ENCODE measurements around the gene A4GALT. TPM values are rescaled to one million over a fixed set of nuclear protein-coding genes. Genes with fewer than 3 reads are reported as not detected.

Gene A4GALT
- total RNA-seq, 2 donors from 2014 or later: 34.7 to 40.0 TPM

DNA sequence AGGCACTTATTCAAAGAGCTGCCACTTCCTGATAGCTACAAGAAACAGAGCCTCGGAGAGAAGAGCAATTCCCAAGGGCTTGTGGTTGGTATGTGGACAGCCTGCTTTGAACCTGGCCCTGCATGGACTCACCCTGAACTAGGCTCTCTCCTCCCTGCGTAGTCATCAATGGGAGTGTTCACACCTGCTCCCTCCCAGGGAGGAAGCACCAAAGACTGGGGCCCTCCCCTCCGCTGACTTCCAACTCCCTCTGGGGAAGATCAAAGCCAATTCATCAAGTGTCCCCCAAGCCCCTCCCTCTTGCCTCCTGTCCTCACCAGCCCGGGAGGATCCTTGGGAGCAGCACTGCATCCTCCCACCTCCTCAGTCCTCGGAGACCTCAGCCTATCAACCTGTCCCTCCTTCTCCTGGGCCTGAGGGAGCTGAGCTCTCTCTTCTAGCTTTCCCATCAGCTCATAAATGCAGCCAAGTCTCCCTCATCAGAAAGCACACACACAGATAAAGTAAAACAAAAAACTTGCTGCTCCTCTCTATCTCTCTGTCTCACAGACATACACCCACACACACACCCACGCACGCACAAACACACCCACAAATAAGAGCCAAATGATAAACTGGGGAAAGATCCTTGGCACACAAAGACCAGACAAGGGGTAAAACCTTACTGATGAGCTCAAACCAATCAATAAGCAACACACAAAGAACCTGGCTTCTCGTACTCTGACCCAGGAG is 3.3 kb downstream of the A4GALT start:
- WGBS: 37% methylated on average over 8 of the region's 8 CpGs
- Histone ChIP-seq H3K27me3 (replicated peaks; ENCODE audit: insufficient read depth) (no peaks in the 10 kb centered on the region), H3K27ac (peak overlapping the region; percentile 31 to 36), H3K4me3 (no peak overlapping the region), H3K9me3 (no peaks in the 10 kb centered on the region), H3K36me3 (no peaks in the 10 kb centered on the region), H3K4me1 (replicated peaks) (peaks cover 7% of the 10 kb centered on the region)
- DNase-seq (ENCODE audit: low spot score): no peak
- intact Hi-C loops (cut with DNase I): loop anchor here (5.0 kb wide), 1 partner anchor 55 kb away; no protein-coding TSS in a partner anchor
- TF ChIP-seq POLR2A (IDR thresholded peaks at IDR 0.05): no peak
- TF ChIP-seq POLR2AphosphoS5 (IDR thresholded peaks at IDR 0.05): no peak
- TF ChIP-seq, protein P1, sequence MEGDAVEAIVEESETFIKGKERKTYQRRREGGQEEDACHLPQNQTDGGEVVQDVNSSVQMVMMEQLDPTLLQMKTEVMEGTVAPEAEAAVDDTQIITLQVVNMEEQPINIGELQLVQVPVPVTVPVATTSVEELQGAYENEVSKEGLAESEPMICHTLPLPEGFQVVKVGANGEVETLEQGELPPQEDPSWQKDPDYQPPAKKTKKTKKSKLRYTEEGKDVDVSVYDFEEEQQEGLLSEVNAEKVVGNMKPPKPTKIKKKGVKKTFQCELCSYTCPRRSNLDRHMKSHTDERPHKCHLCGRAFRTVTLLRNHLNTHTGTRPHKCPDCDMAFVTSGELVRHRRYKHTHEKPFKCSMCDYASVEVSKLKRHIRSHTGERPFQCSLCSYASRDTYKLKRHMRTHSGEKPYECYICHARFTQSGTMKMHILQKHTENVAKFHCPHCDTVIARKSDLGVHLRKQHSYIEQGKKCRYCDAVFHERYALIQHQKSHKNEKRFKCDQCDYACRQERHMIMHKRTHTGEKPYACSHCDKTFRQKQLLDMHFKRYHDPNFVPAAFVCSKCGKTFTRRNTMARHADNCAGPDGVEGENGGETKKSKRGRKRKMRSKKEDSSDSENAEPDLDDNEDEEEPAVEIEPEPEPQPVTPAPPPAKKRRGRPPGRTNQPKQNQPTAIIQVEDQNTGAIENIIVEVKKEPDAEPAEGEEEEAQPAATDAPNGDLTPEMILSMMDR (IDR thresholded peaks at IDR 0.05): no peak

DNA sequence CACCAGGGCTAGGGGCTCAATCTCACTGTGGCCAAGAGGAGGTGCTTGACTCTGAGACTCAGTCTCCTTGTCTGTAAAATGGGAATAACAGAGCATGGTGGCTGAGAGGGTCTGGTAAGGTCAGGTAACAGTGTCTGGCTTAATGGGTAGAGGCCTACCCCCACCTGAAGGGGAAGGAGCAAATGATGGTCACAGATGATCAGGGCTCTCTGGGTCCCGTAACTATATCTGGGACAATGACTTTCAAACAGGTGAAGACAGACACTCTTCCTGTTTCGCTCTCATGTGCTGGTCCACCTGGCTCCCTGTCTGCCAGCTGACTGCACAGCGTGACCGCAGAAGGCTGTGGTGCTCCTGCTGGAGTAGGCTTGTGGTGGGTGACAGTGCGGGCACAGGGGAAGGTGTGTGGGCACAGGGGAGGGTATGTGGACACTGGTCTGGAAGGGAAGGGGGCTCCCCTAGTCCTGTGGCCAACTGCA is 4.0 kb downstream of the A4GALT start:
- no peaks in the 10 kb centered on the region for H3K9me3 ChIP-seq
- no peak for DNase-seq (ENCODE audit: low spot score)
- intact Hi-C loops (cut with DNase I): loop anchor here (5.0 kb wide), 1 partner anchor 54 kb away; no protein-coding TSS in a partner anchor

DNA sequence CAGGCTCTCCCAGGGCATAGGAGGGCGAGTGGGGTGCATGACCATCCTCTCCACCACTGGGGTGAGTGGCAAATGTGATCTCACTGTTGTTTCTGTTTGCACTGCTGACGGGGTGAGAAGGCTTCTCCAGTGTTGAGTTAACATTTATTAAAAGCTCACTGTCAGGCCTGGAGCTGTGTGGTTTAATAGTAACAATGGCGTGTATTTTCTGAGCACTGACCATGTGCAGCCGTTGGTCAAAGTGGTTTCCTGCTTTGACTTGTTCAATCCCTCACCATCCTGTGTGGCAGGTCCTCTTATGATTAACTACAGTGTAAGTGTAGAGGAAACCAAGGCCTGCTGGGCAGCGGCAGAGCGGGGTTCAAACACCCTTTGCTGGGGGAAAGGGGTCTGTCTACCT is 4.4 kb downstream of the A4GALT start:
- H3K27ac ChIP-seq: no peak overlapping the region
- 75% methylated on average over 6 of the region's 6 CpGs for WGBS
- H3K4me3 ChIP-seq: no peak overlapping the region
- intact Hi-C loops (cut with DNase I): loop anchor here (5.0 kb wide), 1 partner anchor 54 kb away; no protein-coding TSS in a partner anchor
- no peaks in the 10 kb centered on the region for H3K9me3 ChIP-seq
- H3K36me3 ChIP-seq: no peaks in the 10 kb centered on the region
- no peak for DNase-seq (ENCODE audit: low spot score)
- no peaks in the 10 kb centered on the region for H3K27me3 ChIP-seq (replicated peaks; ENCODE audit: insufficient read depth)
- peaks cover 7% of the 10 kb centered on the region for H3K4me1 ChIP-seq (replicated peaks)
- no peak for TF ChIP-seq POLR2AphosphoS5 (IDR thresholded peaks at IDR 0.05)
- TF ChIP-seq, protein P1 (IDR thresholded peaks at IDR 0.05): no peak
- no peak for TF ChIP-seq POLR2A (IDR thresholded peaks at IDR 0.05)

More for the DNA sequence above, 4.0 kb downstream of the A4GALT start:
- WGBS: 95% methylated on average over 5 of the region's 5 CpGs
- Histone ChIP-seq H3K27ac (peak overlapping the region in 1 of 2 donors; percentile 31), H3K36me3 (no peaks in the 10 kb centered on the region), H3K4me3 (no peak overlapping the region), H3K4me1 (replicated peaks) (peaks cover 7% of the 10 kb centered on the region), H3K27me3 (replicated peaks; ENCODE audit: insufficient read depth) (no peaks in the 10 kb centered on the region)
- TF ChIP-seq POLR2AphosphoS5 (IDR thresholded peaks at IDR 0.05) (no peak), POLR2A (IDR thresholded peaks at IDR 0.05) (no peak)
- TF ChIP-seq, protein P1 (IDR thresholded peaks at IDR 0.05): no peak

DNA sequence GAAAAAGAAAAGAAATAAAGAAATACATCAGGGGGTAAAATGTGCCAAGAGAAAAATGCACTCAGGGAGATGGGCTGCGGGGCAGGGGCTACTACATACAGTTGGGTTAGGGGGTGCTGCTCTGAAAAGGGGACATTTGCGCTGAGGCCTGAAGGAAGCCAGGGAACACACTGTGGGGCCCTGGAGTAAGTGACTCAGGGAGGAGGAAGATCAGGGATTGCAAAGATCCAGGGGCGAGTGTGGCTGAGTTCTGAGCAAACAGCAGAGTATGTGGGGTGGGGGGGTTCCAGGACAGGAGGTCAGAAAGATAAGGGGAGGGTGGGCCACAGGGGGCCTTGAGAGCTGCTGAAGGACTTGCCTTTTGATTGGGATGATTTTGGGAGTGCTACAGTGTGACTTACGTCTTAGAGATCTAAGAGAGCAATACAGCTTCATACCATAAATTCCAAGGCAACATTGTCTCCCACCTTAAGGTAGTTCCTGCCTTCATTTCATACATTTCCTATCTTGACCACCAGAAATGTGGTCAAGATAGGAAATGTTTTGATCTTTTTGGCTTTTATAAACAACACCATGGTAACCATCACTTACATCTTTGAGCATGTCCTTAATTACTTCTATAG is 5.8 kb downstream of the A4GALT start:
- Histone ChIP-seq H3K4me1 (replicated peaks) (peaks cover 7% of the 10 kb centered on the region), H3K36me3 (no peaks in the 10 kb centered on the region), H3K9me3 (no peaks in the 10 kb centered on the region), H3K27me3 (replicated peaks; ENCODE audit: insufficient read depth) (no peaks in the 10 kb centered on the region), H3K27ac (no peak overlapping the region), H3K4me3 (no peak overlapping the region)
- intact Hi-C loops (cut with DNase I): loop anchor here (5.0 kb wide), 1 partner anchor 53 kb away; no protein-coding TSS in a partner anchor
- no peak for DNase-seq (ENCODE audit: low spot score)
- WGBS: 82% methylated on average over 4 of the region's 4 CpGs
- TF ChIP-seq POLR2AphosphoS5 (IDR thresholded peaks at IDR 0.05) (no peak), POLR2A (IDR thresholded peaks at IDR 0.05) (no peak)
- TF ChIP-seq, protein P1 (IDR thresholded peaks at IDR 0.05): no peak
